C1 segment of cervical spinal cord (tissue), 14 donors: ENCODE data around the gene GCDH.
"Not testable (repeated sequence)": the region's sequence is repeated elsewhere in the genome, so short reads cannot be mapped to it uniquely, and the experiment has no call there.

Source experiments
- DNase-seq, 14 donors: peaks; one replicate each; lab custom pipeline; 2025; lab: John Stamatoyannopoulos, UW

The GCDH gene

DNA sequence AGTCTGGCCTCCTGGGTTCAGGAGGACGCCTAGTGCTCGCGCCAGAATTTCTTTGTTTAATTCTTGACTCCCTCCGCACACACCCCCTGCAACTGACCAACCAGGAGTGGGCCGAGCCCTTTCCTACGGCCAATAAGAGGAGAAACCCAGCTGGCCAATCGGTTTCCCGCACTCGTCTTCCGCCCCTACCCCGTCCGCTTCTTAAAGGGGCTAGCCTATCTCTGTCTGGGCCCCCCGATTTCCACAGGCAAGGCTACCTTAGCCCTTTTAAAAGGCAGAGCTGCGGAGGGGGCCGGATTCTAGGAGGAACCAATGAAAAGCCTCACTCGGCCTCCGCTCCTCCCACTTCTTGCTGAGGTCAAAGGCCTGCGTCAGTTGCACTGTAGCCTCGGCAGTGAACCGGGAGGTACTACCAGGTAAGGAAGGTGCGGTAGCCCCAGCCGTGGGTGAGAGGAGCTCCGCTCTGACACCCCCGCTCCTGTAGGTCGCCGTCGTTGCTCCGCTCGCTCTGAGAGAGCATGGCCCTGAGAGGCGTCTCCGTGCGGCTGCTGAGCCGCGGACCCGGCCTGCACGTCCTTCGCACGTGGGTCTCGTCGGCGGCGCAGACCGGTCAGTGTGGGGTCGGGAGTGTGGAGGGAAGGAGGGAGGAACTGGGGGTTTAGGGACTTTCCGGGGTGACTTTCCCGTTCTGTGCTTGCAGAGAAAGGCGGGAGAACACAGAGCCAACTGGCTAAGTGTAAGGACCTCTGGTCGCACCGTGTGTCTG, at the start of gene GCDH:
Gene GCDH (plus strand): TSS at position 374 of the 766 bp plus-strand sequence. CDS start 145 bp downstream, at position 519.
- DNase-seq = peak; percentile 81 to 99 (median 96)

DNA sequence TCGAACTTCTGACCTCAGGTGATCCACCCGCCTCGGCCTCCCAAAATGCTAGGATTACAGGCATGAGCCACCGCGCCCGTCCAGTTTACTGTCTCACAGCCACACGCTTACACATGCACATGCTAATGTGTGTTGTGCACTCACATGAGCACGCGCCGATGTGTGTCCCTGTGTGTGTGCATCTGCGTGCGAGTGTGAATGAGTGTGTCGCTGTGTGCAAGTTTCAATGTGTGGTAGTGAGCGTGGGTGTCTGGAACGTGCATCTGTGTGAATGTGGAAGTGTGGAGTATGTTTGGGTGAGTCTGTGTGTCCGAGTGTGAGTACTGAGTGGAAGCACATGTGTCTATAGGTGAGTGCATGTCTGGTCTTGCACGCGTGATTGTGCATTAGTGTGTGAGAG, 48.4 kb upstream of the GCDH start:
- DNase-seq = no peak

DNA sequence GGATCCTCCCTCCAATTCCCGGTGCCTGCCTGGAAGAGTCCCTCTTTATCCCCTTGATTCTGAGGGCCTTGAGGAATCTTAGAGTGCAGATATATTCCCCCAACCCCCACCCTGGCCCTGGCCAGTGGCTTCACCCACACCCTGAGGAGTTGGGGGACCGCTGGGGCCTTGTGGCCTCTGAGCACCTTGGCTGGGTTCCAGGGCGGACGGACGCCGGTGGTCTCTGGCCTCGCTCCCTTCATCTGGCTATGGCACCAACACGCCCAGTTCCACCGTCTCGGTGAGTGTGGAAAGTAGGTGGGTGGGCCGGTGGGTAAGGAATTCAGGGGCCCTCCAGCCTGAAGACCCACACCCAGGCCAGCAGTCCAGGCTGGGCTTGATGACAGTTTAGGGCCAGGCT, 47.6 kb upstream of the GCDH start:
- no peak for DNase-seq

DNA sequence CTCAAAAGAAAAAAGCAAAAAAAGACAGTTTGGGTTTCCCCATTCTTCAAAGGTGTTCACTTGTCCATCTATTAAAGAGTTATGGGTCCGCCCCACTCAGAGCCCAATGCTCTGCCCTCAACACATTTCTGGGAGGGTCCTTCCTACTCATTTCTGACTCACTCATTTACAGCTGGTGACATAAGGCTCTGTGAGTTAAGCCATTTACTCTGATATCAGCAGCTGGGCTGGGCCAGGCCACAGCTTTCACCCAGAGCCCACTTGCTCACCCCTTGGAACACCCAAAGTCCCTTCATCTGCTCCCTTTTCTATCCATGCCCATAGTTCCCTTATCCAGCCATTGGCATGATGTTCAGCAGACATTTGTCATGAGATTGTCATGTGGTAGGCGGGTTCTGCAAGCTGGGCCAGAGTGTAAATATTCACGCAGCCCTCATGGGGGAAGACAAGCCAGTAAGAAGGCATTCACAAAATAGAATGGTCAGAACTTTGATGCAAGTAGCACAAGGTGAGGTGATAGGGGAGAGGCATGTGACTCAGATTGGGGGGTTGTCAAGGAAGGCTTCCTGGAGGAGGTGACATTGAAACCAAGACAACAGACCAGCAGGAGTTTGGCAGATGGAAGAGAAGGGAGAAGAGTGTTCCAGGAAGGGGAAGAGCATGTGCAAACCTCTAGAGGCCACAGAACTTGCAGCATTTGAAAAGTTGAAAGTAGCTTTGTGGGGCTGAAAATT, 46.8 kb upstream of the GCDH start:
- no peak for DNase-seq

DNA sequence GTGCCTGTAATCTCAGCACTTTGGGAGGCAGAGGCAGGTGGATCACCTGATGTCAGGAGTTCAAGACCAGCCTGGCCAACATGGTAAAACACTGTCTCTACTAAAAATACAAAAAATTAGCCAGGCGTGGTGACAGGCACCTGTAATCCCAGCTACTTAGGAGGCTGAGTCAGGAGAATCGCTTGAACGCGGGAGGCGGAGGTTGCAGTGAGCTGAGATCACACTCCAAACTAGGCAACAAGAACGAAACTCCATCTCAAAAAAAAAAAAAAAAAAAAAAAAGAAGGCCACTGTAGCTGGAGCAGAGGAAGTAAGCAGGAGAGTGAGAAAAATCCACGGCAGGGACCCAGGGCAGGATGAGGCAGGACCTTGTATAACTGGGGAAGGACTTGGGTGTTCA, 44.3 kb upstream of the GCDH start:
- not testable (repeated sequence) for DNase-seq

DNA sequence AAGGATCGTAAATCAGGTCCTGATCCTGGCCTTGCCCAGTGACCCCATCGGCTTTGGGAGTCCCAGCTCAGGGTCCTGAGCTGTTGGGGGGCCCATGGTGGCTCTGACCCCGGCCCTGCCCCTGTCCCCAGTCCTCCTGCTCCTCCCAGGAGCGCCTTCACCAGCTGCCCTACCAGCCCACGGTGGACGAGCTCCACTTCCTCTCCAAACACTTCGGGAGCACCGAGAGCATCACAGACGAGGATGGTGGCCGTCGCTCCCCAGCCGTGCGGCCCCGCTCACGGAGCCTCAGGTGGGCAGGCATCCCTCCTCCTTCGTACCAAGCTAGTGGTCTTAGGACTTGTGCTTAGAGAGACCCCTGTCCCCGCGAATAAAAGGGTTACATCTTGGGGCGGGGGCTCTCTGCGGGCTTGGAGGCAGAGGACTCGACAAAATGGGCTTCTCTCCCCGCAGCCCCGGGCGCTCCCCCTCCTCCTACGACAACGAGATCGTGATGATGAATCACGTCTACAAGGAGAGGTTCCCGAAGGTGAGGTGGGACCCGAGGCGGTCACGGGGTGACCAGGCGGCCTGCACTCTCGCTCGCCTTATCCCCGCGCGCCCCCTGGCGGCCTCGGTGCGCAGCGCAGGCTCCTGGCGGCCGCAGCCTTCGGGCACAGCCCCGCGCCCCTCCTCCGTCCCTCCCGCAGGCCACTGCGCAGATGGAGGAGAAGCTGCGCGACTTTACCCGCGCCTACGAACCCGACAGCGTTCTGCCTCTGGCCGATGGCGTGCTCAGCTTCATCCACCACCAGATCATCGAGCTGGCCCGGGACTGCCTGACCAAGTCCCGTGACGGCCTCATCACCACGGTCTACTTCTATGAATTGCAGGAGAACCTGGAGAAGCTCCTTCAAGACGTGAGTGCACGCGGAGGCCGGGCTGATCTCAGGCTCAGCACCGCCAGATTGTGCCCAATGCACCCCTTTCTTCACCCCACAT, 43.5 kb upstream of the GCDH start:
- peak; percentile 6 to 87 (median 56) for DNase-seq

DNA sequence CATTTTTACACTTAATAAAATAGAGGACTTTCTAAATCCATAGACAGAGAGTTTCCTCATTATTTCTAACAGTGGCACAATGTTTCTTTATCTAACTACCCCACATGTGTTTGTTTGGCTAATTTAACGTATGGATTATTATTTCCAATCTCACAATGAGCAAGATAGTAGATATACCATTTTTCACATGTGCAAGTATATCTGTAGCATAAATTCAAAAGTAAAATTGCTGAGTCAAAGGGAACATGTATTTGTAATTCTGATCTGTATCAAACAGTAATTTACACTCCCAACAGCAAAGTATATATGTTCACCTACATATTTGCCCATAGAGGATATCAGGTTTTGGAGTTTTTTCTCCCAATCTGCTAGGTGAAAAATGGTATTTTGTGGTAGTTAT, 34.3 kb upstream of the GCDH start:
- DNase-seq = no peak

DNA sequence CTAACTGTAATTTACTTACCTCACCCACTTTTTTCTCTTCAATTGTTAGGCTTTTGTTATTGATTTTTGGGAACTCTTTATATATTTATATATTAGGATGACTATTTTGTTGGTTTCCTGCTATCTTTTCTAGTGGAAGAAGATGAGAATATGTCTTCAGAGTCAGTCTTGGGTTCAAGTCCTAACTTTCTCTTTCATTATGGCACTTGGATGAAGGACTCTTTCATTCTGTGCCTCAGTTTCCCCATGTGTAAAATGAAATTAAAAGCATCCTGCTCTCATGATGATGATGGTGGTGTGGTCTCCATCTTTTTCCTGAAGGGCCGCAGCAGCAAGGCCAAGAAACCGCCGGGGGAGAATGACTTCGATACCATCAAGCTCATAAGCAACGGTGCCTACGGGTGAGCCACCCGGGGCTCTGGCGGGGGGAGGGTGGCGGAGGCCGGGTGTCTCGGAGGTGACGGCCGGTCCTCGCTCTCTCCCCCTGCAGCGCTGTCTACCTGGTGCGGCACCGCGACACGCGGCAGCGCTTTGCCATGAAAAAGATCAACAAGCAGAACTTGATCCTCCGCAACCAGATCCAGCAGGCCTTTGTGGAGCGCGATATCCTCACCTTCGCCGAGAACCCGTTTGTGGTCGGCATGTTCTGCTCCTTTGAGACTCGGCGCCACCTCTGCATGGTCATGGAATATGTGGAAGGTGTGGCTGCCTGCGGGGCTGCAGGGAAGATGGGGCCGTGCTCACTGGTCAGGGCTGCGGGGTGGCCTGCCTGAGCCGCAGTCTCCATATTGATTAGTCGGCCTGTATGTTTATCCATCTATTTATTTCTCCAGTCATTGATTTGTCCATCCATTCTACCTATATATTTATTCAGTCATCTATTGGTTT, 32.7 kb upstream of the GCDH start:
- DNase-seq = no peak

DNA sequence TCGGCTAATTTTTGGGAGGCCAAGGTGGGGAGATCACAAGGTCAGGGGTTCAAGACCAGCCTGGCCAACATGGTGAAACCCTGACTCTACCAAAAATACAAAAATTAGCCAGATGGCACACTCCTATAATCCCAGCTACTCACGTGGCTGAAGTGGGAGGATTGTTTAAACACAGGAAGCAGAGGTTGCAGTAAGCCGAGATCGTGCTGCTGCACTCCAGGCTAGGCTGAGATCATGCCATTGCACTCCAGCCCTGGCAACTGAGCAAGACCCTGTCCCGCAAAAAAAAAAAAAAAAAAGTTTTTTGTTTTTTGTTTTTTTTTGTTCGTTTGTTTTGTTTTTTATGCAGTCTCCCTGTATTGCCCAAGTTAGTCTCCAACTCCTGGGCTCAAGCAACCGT, 31.4 kb upstream of the GCDH start:
- no peak for DNase-seq

DNA sequence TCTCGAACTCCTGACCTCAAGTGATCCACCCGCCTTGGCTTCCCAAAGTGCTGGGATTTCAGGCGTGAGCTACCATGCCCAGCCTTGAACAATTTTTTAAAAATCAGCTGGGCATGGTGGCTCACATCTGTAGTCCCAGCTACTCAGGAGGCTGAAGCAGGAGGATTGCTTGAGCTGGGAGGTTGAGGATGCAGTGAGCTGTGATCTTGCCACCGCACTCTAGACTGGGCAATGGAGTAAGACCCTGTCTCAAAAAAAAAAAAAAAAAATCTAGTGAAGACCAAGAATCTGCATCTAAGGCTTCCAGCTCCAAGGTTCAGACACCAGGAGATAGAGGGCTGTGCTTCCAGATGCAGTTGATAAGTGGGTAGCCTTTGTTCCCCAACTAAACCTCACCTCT, 26.8 kb upstream of the GCDH start:
- DNase-seq = no peak

DNA sequence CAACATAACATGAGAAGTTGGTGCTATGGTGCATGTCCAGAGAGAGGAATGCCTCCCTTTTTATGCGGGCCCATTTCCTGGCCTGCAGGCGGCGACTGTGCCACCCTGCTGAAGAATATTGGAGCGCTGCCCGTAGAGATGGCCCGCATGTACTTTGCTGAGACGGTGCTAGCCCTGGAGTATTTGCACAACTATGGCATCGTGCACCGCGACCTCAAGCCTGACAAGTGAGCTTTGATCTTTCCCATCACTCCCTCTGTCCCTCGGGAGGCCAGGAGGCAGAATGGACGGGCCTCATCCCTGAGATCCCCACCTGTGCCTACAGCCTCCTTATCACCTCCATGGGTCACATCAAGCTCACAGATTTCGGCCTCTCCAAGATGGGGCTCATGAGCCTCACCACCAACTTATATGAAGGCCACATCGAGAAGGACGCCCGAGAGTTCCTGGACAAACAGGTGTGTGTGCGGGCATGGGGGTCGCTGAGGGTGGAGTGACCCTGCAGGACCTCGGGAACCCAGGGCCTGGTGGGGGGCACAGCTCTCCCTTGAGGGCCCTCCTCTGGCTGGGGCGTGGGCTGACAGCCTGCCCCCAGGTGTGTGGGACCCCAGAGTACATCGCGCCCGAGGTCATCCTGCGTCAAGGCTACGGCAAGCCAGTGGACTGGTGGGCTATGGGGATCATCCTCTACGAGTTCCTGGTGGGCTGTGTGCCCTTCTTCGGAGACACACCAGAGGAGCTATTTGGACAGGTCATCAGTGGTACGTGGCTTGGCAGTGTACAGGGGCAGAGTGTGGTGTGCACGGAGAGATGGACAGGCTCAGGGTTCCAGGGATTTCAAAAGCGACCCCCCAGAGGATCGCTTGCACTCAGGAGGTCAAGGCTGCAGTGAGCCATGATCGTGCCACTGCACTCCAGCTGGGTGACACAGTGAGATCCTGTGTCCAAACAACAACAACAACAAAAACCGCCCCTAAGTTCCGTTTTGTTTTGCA, 25.9 kb upstream of the GCDH start:
- DNase-seq = no peak

DNA sequence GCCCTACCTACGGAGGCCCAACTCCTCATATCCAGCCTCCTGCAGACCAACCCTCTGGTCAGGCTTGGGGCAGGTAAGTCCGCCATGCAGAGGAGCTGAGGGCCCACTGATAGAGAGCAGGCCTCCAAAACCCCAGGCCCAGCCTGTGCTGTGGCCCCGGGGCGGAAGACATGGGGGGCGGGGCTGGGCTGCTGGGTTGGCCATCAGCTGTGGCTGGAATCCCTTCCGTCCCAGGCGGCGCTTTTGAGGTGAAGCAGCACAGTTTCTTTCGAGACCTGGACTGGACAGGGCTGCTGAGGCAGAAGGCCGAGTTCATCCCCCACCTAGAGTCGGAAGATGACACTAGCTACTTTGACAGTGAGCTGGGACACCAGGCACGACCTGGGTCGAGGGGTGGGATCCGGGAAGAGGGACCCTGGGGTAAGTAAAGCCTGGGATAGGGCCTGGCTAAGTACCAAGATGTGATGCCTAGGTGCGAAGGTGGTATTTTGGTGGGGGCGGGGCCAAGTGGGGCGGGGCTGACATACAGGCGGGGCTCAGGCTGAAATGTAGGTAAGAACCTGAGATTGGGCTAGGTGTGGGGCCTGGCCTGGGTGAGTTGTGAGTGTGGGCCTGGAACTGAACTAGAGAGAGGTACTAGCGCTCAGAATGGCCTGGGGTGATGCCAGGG, 25.1 kb upstream of the GCDH start:
- no peak for DNase-seq

DNA sequence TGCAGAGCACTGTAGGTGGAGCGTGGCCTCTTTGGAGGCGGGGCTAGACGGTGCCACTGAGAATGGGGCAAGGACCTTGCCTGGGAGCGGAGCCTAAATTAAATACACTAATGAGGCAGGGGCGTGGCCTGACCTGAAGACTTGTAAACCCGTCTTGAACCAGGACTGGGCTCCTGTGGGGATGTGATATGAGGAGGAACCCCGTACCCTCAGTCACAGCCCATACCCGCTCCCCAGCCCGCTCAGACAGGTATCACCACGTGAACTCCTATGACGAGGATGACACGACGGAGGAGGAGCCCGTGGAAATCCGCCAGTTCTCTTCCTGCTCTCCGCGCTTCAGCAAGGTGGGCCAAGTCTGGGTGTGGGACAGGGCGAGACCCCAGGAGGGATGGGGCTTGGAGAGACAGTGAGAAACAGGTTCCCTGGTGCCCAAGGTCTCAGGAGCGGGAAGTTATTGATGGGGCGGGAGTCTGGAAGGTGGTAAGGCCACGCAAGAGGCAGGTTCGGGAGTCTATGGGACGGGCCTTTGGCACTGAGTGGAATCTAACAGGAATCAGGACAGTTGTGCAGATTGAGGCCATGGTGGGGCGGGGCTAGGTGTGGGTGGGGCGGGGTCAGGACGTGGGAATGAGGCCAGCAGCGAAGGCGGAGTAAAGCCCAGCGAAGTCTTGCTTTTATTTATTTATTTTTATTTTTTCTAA, 24.4 kb upstream of the GCDH start:
- no peak for DNase-seq

DNA sequence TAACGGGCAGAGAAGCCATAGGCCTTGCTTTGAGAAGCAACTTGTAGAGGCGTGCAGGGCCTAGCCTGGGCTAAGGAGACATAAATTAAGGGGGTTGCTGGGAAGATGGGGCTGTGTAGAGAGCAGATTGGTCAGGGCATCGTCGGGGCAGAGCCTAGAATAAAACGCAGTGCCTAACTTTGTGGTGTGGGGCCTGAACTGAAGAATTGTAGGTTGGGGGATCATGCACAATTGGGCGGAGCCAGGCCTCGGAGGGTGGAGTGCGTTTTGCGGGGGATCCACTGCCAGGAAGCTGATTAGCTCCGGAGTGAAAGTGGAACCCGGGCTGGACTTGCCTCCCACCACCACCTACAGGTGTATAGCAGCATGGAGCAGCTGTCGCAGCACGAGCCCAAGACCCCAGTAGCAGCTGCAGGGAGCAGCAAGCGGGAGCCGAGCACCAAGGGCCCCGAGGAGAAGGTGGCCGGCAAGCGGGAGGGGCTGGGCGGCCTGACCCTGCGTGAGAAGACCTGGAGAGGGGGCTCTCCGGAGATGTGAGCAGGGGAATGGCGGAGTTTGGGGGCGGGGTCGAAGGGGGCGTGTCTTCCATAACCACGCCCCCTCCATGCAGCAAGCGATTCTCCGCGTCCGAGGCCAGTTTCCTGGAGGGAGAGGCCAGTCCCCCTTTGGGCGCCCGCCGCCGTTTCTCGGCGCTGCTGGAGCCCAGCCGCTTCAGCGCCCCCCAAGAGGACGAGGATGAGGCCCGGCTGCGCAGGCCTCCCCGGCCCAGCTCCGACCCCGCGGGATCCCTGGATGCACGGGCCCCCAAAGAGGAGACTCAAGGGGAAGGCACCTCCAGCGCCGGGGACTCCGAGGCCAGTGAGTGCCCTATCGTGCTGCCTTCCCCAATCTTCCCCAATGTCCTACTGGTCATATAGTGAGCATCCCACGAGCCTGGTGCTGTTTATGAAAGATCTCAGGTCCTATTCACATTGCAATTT, 23.6 kb upstream of the GCDH start:
- peak in 1 of 14 donors; percentile 2 for DNase-seq

DNA sequence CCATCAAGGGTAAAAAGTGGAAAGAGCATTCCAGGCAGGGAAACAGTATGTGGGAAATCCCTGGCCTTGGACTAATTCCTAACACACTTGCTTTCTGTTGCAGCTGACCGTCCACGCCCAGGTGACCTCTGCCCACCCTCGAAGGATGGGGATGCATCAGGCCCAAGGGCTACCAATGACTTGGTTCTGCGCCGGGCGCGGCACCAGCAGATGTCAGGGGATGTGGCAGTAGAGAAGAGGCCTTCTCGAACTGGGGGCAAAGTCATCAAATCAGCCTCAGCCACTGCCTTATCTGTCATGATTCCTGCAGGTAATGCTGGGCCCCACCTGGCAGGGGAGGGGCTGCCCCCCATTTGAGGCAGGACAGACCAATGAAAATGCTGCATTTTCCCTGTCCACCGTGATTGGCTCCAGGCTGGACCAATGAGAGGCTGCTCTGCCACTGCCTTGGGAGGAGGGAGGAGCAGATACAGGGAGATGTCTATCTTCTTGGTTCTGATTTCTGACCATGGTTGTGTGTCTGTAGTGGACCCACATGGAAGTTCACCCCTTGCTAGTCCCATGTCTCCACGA, 22.3 kb upstream of the GCDH start:
- DNase-seq = no peak

DNA sequence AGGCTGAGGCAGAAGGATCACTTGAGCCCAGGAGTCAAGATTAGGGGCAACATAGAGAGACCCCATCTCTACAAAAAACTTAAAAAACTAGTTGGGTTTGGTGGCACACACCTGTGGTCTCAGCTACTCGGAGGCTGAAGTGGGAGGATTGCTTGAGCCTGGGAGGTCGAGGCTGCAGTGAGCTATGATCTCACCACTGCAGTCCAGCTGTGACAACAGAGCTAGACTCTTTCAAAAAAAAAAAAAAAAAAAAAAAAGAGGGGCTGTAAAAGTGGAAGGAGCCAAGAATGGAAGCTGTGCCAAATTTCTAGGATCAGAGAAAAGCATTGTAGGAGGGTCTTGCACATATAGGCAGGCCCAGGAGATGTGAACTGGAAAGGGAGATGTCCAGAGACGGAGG, 19.3 kb upstream of the GCDH start:
- no peak for DNase-seq

DNA sequence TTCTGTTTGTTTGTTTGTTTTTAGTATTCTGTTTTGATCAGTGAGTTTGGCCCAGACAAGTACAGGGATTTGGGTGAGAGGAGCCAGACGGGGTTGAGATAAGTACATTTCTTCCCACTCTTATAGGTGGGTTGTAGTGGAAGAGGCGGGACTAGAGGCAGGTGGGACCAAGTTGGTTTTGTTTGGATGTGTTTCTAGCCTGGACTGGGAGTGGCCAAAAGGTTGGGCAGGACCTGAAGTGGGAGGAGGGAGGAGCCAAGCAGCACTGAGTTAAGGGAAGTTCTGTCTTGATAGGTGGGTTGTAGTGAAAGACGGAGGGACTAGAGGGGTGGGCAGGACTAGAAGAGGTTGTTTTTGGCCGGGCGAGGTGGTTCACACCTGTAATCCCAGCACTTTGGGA, 18.7 kb upstream of the GCDH start:
- no peak for DNase-seq
